Measurements from ENCODE around the gene GPR17.

- TF ChIP-seq CTCF (optimal IDR thresholded peaks at IDR 0.05 in 1 of 3, IDR thresholded peaks at IDR 0.05 in 1 of 3, conservative IDR thresholded peaks at IDR 0.05 in 1 of 3; ENCODE audit: extremely low read depth in 1 of 3, insufficient read depth in 2 of 3, low read length in 3 of 3) (no peak), EZH2 (IDR thresholded peaks at IDR 0.05; ENCODE audit: low read length) (no peak)
Observed at GRCh38 chr2:127670055-127670956, 24.4 kb downstream of the GPR17 start.

All from keratinocyte (primary cell).